HG02571 (cell line): ENCODE results near the gene FOXK2.

Experiments
- ATAC-seq: cut with Tn5 transposase; IDR thresholded peaks from one replicate; pipeline ENCODE4 v1.9.1; 2021; ENCODE audit warnings: mild to moderate bottlenecking, moderate library complexity; ENCODE audit not compliant: unreplicated experiment

The FOXK2 gene

DNA sequence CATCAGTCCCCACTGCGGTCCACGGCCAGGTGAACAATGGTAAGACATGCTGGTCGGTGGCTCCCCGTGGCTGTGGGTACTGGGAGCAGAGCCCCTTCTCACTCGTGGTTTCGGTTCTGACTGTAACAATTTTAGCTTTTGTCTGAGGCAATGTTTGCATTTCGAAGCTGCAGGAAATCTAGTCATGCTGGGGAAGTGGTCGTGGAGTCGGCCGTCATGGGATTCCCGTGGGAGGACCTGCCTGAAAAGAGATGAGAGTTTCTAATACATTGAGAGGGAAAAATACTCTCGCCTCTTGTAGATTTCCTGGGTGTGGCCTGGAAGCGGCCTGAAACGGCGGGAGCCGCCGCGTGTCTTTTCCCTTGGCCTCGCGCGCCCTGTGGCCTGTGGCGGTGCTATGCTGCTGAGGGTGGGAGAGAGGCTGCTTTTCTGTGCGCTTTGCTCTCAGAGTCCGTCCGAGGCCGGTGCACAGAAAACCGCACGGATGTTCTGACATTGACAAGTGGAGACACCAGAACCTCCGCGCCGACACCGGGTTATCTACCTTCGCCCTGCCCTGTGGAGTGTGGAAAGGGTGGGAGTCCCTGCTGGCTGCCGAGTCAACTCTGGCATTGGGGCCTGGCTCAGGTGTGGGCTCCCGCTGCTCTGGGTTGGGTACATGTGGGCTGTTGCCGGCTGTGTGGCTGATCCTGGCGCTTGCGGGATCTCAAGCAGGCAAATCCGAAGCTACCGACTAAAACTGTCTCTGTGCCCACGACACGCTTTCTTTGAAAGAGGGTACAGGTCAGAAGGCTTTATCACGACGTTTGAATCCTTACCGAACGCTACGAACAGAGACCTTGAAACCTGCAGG, 67.9 kb downstream of the FOXK2 start:
- ATAC-seq: no peak

GRCh38 chr17:82588266-82589175, 69.0 kb downstream of the FOXK2 start:
- ATAC-seq: no peak

- no peak for ATAC-seq
Observed at GRCh38 chr17:82589851-82590180, 70.3 kb downstream of the FOXK2 start.

DNA sequence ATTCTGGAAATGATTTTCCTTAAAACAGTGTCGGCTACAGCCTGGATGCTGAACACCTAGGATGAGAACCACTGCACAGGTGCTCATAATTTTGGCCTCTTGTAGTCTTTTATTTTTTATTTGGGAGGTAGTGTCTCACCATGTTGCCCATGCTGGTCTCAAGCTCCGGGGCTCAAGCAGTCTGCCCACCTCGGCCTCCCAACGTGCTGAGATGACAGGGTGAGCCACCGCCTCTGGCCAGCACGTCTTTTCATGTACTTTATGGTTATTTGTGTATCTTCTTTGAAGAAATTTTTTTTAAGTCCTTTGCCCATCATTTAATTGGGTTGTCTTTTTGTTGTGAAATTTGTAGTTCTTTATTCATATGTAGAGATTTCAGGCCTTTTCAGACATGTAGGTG, 70.7 kb downstream of the FOXK2 start:
- ATAC-seq: no peak

GRCh38 chr17:82590881-82591539, 71.5 kb downstream of the FOXK2 start:
- no peak for ATAC-seq

- ATAC-seq: no peak
Observed at GRCh38 chr17:82592289-82592766, 72.8 kb downstream of the FOXK2 start.

- no peak for ATAC-seq
Observed at GRCh38 chr17:82592767-82593589, 73.4 kb downstream of the FOXK2 start.

GRCh38 chr17:82593590-82594087, 74.1 kb downstream of the FOXK2 start:
- ATAC-seq: no peak

DNA sequence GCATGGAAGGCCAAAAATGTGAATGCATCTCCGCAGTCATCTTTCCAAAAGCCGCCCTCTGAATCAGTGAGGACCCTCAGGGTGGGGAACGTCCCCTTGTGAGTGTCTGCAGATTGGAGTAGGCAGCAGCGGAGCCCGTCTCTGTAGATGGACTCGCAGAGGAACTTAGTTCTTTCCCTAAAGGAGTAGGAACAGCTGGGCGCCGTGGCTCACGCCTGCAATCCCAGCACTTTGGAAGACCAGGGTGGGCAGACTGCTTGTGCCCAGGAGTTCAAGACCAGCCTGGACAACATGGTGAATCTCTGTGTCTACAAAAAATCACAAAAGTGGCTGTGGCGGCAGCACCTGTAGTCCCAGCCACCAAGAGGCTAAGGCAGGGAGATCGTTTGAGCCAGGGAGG, 75.0 kb downstream of the FOXK2 start:
- ATAC-seq: no peak

DNA sequence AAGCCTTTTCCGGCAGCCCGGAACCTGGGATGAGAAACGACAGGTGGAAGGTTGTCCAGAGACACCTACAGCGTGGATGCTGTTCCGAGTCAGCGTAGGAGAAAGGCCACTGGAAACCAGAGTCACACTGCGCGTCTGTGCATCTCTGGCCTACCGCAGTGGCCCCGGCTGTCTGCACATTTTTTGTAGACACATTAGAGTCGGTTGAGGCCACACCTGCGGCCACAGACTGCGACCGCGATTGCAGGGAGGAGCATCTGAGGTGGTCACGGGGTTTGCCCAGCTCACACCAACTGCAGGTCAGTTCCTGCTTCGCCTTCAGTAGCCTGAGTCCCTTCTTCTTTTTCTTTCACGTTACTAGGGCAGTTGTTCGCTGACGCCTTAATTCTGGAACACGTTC, 76.4 kb downstream of the FOXK2 start:
- no peak for ATAC-seq

- ATAC-seq: no peak
Observed at GRCh38 chr17:82596296-82596695, 76.8 kb downstream of the FOXK2 start.

DNA sequence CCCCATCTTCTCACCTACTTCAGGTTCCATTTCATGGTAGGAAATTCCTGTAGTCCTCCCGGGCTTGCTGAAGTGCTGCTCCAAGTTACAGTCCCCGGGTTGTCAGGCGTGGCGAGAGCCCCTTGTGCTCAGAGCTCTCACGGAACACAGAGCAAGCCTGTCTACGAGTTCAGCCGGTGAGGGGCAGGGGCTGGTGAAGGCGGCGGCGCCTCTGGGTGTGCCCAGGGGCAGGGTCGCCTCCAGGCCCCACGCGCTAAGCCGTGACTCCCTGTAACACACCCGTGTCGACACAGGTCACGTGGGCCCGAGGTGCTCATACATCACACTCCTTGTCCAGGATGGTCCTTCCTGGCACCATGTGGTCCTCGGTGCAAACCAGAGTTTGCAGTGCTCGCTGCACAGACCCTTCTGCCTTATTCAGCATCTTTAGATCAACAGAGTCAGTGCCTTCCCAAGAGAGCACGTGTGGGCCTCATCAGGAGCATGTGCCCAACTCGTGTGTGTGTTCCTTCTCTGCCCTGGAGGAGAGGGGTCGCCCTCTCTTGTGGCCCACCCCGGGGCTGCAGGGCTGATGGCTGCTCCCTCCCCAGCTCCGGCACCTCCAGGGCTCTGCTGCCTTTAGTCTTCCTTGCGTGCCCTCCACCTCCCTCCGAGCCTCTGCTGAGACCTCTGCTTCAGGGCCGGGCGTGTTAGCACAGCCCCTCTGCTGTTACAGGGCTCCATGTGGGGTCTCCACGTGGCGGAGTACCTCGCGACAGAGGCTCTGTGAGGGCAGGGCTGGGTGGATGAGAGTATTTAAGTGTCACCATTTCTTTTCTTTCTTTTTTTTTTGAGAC, 77.5 kb downstream of the FOXK2 start:
- ATAC-seq: no peak

GRCh38 chr17:82598256-82599119, 79.0 kb downstream of the FOXK2 start:
- ATAC-seq: no peak

- ATAC-seq: no peak
Observed at GRCh38 chr17:82599674-82600661, 80.4 kb downstream of the FOXK2 start.

DNA sequence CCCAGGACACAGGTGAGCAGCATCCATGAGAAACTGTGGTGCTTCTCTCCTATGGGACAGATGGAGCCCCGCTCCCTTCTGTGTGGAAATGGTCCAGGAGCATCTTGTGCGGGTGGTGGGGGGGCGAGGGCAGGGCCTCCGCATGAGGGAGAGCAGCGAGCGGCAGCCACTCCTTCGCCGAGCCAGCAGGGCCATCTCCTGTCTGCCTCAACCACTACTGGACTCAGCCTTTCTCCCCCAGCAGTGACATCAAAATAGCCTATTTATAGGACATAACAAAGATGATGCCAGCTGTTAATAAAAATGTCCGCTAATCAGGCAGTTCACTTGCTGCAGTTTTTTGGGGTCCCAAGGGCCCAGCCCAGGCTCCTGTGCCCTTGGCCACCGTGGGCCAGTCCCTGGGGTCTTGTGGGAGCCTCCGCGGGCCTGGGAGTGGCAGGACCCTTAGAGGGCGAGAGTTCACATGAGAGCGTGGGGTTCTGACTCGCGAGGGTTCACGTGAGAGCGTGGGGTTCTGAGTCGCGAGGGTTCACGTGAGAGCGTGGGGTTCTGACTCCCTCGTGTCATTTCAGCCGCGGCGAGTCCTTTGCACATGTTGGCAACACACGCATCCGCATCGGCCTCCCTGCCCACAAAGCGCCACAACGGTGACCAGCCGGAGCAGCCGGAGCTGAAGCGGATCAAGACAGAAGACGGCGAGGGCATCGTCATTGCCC, 81.4 kb downstream of the FOXK2 start:
- no peak for ATAC-seq

GRCh38 chr17:82601447-82602000, 82.0 kb downstream of the FOXK2 start:
- ATAC-seq: no peak
